Lower leg skin (tissue), 4 donors: ENCODE results near the gene LHX3. TPM values are rescaled to one million over a fixed set of nuclear protein-coding genes. Genes with fewer than 3 reads are reported as not detected.

Experiments used
- DNase-seq, 2 donors: peaks; one replicate each; pipeline ENCODE4 v3.0.0-alpha.2; 2019; ENCODE audit warnings: low spot score in 2 of 2
- H3K4me3 ChIP-seq: fragments of 200-600 bp; sonication (generic); 2 replicates; pipeline ENCODE4 v1.5.1; 2017; ENCODE audit warnings: mild to moderate bottlenecking, low read depth; ENCODE audit not compliant: poor library complexity, severe bottlenecking
- POLR2A ChIP-seq, 2 donors: fragments of 450-650 bp; IDR thresholded peaks; one replicate each; pipeline ENCODE4 v1.6.1; 2016 to 2017; ENCODE audit warnings: antibody characterized with exemption in 2 of 2, mild to moderate bottlenecking in 1 of 2, moderate library complexity in 1 of 2
- WGBS, 2 donors: methylation state at CpG; one replicate each; pipeline ENCODE4 v1.1.5; 2018; 5-methylcytosine and 5-hydroxymethylcytosine counted together
- intact Hi-C: fragments of 100-400 bp; cut with DNase I; formaldehyde crosslinking; loops from one replicate; pipeline ENCODE4 v1.15.0; 2023; ENCODE audit warnings: low total_unique reads
- total RNA-seq, 4 donors: library from RNA; depleted of rRNA; stranded (reverse); fragments of >200 nt; gene quantifications; one replicate each; pipeline ENCODE4 v1.1.0, GENCODE V29; 2016
- TF ChIP-seq, protein P1 (sequence below), 3 donors: fragments of 450-650 bp; IDR thresholded peaks; one replicate each; pipeline ENCODE4 v1.5.1; 2016; ENCODE audit warnings: antibody characterized with exemption in 3 of 3, mild to moderate bottlenecking in 3 of 3, moderate library complexity in 2 of 3

Gene LHX3
- total RNA-seq, 4 donors from 2014 or later, result 0.42 TPM; not detected in 3

DNA sequence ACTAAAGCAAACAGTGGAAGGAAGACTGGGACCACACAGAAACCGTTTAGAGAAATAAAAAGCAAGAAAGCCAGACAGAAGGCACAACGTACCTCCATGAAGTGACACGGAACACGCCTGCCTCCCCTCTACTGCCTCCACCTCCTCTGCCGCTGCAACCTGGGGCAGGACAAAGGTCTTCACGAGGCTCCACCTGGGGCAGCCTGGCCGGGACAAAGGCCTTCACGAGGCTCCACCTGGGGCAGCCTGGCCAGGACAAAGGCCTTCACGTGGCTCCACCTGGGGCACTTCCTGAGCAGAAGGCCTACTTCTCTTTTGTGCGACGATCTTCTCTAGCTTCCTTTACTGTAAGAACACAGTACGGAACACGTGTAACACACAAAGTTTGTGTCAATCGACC lies 28.9 kb upstream of the LHX3 start:
- no peak for DNase-seq
- TF ChIP-seq, protein P1, sequence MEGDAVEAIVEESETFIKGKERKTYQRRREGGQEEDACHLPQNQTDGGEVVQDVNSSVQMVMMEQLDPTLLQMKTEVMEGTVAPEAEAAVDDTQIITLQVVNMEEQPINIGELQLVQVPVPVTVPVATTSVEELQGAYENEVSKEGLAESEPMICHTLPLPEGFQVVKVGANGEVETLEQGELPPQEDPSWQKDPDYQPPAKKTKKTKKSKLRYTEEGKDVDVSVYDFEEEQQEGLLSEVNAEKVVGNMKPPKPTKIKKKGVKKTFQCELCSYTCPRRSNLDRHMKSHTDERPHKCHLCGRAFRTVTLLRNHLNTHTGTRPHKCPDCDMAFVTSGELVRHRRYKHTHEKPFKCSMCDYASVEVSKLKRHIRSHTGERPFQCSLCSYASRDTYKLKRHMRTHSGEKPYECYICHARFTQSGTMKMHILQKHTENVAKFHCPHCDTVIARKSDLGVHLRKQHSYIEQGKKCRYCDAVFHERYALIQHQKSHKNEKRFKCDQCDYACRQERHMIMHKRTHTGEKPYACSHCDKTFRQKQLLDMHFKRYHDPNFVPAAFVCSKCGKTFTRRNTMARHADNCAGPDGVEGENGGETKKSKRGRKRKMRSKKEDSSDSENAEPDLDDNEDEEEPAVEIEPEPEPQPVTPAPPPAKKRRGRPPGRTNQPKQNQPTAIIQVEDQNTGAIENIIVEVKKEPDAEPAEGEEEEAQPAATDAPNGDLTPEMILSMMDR (IDR thresholded peaks at IDR 0.05), result no peak
- TF ChIP-seq POLR2A (IDR thresholded peaks at IDR 0.05), result no peak
- intact Hi-C loops, result no loop called here
- WGBS, 2 donors, result 86 to 92% methylated on average over 14 of the region's 14 CpGs
- H3K4me3 ChIP-seq, result no peak overlapping the region

- intact Hi-C loops, result no loop called here
- no peak overlapping the region for H3K4me3 ChIP-seq
- no peak for DNase-seq
- WGBS, 2 donors, result 80 to 84% methylated on average over 15 of the region's 15 CpGs
- TF ChIP-seq POLR2A (IDR thresholded peaks at IDR 0.05), result no peak
- TF ChIP-seq, protein P1 (IDR thresholded peaks at IDR 0.05), result no peak
Observed at GRCh38 chr9:136233411-136233810, 28.5 kb upstream of the LHX3 start.

GRCh38 chr9:136232969-136233368 lies 28.0 kb upstream of the LHX3 start:
- intact Hi-C loops, result no loop called here
- DNase-seq, result no peak
- TF ChIP-seq, protein P1 (IDR thresholded peaks at IDR 0.05), result no peak
- TF ChIP-seq POLR2A (IDR thresholded peaks at IDR 0.05), result no peak
- WGBS, 2 donors, result 54 to 68% methylated on average over 10 of the region's 10 CpGs
- no peak overlapping the region for H3K4me3 ChIP-seq

GRCh38 chr9:136231478-136232297 lies 26.8 kb upstream of the LHX3 start:
- DNase-seq, result no peak
- intact Hi-C loops, result no loop called here
- no peak overlapping the region for H3K4me3 ChIP-seq
- 84 to 86% methylated on average over 31 of the region's 31 CpGs for WGBS, 2 donors
- TF ChIP-seq, protein P1 (IDR thresholded peaks at IDR 0.05), result no peak
- no peak for TF ChIP-seq POLR2A (IDR thresholded peaks at IDR 0.05)

GRCh38 chr9:136230773-136231172 lies 25.8 kb upstream of the LHX3 start:
- no peak for TF ChIP-seq POLR2A (IDR thresholded peaks at IDR 0.05)
- TF ChIP-seq, protein P1 (IDR thresholded peaks at IDR 0.05), result no peak
- H3K4me3 ChIP-seq, result no peak overlapping the region
- no peak for DNase-seq
- intact Hi-C loops, result no loop called here
- 80 to 95% methylated on average over 9 of the region's 9 CpGs for WGBS, 2 donors
